Inflammatory macrophage treated with lipopolysaccharide for 1 hour (primary cell): ENCODE measurements around the gene CAMK2B.

Experiments
- DNase-seq, 2 donors: peaks; one replicate each; pipeline ENCODE4 v3.0.0-alpha.2; 2020 to 2022

The CAMK2B gene

DNA sequence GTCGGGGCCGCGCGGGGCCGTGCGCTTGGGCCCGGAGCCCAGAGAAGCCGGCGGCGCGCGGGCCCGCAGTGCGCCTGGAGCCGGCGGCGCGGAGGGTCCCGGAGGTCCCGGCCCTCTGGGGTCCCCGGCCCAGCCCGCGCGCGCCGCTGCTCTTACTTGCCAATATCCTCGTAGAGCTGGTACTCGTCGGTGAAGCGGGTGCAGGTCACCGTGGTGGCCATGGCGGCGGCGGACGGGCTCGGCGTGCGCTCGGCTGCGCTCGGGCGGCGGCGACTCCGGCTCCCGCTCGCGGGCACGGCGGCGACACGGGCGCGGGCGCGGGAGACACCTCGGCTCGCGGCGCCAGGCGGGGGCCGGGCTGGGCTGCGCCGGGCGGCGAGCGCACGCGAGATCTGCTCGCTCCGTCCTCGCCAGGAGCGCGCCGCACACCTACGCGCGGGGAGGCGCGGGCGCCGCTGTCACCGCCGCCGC, at the start of gene CAMK2B:
CAMK2B (minus strand) TSS at position 394 of the 471 bp plus-strand sequence; CDS start at position 221, 173 bp downstream.
- DNase-seq = no peak

DNA sequence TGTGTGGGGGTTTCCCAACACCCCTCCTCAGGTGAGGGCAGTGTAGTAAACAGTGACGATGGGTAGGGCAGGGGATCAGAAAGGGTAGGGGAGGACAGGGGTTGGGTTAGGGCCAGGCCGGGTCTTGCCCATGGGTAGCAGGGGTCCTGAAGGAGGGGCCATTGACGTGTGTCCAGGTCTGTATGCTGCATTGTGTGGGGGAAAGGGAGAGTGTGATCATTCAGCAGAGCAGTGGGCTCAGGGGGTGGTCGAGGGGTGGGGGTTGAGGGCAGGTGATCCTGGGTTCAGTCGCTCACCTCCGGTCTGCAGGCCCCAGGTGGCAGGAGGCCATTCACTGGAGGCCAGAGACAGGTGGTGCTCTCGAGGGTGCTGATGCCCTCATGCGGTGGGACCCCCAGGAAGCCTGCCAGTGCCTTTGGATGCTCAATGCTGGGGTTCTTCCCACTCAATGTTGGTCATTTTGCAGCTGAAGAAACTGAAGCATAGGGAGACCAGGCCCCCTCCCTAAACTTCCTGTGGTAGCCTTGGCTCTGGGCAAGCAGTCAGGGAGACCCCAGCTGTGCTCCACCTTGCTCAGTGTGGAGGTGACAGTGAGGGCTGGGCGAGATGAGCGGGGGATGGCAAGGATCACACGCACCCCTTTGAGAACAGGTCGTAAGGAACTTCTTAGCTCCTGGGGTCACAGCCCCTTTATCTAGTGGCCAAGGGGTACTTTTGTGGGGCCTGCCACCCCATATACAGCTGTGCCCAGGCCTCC, 48.8 kb upstream of the CAMK2B start:
- no peak for DNase-seq

DNA sequence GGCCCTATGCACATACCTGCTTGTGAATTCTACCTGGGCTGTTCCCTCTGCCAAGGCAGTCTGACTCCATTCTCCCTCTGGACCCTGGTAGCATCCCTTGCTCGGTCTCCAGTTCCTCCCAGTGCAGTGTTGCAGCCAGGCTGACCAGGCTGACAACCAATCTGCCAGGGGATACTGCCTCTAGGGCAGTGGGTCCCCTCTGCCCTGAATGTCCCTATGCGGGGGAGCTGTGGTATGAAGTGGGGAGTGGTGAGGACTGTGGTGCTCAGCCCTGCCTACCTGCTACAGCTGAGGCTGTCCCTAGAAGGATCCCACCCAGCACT, 48.0 kb upstream of the CAMK2B start:
- no peak for DNase-seq

DNA sequence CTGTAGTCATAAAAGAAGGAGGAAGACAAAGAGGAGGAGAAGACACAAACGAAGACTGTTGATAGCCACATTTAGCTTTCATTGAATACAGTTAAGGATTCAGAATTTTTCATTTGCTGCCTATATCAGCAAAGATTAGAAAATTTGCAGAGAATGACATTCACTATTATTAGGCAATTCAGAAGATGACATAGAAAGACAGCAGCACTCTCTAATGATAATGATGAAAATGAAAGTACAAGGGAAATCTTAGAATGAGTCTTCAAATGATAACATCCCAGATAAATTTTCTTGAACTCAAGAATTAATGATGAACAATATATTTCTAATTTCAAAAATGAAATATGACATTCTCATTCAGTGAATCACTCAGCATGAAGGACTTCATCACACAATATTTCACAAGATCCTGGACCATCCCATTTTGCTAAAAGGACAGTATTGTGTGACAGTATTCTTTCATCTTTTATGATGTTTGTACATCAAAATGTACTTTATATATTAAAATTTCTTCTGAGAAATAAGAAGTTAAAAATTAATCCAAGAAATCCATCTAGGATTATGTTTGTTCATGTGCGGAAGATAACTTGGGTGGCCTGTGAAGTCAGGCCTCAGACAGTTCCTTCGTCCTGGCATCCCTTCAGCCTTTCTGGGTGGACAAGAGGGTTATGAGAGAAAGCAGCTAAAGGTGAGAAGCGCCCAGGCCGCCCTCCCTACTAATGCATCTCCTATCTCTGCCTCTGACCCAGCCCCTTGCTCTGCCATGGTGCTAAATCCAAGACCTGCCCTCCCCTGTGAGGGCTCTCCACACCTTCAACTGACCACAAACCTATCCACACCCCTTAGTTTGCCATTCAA, 47.4 kb upstream of the CAMK2B start:
- DNase-seq = no peak

DNA sequence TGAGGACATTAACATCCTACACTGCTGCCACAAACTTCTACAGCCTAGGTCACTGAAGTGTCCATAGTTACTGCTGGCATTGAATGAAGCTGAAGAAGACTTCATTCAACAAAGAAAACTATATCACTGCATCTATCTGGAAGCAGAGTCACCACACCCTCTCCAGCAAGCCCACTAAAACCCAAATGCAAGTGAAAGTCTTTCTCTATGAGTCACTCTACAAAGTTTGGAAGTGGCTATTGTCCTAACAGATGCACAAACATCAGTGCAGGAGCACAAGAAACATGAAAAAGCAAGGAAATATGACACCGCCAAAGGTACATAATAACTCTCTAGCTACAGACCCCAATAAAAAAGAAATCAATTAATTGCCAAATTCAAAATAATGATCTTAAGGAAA, 43.5 kb upstream of the CAMK2B start:
- DNase-seq = no peak

DNA sequence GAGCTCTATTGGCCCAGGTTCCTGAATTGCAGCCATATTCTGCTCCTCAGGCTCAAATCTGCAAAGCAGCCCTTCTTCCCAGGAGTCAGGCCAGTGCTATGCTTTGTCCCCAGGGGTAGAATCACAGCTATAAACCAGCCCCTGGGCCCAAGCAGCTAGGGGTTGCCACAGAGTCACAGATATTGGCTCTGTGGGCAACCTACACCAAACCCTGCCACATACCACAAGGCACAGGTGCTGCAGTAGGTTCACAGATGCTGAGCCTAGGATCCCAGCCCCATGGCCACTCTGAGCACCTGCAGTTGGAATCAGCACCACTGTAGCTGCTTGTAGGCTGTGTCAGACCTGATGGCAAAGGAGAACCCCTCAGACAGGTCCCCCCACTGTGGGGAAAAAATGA, 43.1 kb upstream of the CAMK2B start:
- no peak for DNase-seq

DNA sequence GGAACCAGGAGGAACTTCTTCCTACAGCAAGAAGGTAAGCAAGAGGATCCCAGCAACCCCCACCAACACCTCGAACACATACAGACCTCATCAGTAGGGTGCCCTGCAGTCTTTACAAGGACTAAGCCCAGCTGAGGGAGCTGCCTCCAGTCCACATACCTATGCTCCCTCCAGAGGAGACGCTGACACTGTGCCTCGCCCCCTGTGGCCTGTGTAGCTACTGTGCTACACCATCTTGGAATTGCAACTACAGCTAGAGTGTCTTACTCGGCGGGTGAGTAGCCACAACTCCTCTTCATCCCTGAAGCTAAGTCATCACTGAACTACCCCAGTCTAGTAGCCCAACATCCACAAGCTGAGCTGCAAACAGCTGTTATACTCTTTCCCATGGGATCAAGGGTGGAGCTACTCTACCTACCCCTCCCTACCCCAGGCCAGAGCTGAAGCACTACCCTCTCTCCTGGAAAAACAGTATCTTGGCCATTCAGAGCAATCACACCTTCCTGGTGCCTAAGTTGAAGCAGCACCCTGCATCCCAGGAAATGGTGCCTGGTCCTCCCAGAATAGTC, 42.2 kb upstream of the CAMK2B start:
- DNase-seq = no peak

DNA sequence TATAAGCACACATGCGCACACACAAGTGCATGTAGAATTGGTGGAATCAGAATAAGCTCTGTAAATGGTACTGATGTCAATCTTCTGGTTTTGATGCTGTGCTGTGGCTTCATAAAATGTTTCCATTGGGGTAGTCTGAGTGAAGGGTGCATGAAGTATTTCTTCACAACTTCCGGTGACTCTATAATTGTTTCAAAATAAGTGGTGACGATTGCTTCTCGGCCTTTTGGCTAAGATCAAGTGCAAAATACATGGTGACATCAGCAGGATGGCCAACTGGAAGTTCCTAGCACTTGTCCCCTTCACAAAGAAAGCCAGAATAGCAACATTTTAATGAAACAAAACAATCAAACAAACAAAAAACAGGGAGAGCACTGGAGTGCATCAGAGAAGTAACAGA, 41.6 kb upstream of the CAMK2B start:
- peak; percentile 31 to 38 for DNase-seq

DNA sequence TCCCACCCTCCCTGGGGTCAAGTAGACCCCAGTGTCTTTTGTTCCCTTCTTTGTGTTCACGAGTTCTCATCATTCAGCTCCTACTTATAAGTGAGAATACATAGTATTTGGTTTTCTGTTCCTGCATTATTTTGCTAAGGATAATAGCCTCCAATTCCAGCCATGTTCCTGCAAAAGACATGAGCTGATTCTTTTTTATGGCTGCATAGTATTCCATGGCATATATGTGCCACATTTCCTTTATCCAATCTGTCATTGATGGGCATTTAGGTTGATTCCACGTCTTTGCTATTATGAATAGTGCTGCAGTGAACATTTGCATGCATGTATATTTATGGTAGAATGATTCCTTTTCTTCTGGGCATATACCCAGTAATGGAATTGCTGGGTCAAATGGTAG, 28.3 kb upstream of the CAMK2B start:
- no peak for DNase-seq

DNA sequence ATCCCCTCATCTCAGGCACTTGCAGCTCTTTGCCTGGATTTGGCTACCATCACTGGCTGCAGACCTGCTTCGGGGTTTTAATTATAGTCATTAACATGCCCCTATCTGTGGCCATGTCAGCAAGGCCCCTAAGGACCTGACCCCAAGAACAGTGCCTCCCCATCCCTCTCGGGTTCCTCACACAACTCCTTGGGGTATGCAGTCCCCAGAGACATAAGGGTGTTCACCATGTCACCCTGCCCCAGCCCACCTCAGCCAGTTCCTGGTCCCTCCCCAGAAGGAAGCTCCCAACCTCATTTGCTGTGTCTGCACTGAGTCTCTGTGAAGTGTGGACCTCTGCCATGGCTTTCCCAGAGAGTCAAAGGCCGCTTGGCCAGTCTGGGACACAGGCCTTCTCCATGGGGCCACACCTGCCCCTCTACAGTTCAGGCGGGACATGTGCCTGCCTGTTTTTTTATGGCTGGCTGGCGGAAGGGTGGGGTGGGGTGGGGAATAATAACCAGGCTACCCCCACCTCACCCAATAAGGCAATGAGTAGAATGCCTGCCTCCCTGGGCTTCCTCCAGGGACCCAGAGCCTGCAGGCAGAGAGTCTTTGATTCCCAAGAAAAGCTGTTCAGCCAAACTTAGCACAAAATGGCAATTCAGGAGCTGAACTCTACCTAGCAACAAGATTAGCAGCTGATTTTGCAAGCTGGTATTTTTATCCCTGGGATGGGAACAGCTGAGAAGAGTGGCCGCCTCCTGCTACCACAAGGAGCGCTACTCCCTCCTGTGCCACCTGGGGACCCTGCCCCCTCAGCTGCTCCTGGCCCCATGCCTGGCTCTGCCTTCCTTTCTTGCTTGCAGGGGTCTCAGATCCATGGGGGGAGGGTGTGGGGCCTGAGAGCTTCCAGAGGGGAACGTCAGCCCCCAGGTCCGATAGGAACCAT, 23.7 kb upstream of the CAMK2B start:
- no peak for DNase-seq

DNA sequence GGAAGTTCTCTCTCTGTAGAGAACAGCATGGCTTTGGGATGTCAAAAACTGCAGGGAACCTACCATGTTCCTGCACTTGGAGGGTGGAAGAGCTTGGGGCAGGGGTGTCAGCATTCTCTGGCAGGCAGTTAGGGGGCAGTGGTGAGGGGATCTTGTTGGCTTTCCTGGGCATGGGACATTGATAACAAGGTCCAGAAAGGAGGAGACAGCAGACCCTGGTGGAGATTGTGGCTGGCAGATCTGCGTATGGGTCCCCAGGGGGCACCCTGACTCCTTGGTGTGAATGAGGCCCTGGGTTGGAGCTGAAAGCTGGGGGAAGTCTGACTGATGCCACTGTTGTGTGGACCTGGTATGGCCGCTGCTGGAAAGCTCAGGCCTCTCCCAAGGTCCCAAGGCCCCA, 22.9 kb upstream of the CAMK2B start:
- no peak for DNase-seq

DNA sequence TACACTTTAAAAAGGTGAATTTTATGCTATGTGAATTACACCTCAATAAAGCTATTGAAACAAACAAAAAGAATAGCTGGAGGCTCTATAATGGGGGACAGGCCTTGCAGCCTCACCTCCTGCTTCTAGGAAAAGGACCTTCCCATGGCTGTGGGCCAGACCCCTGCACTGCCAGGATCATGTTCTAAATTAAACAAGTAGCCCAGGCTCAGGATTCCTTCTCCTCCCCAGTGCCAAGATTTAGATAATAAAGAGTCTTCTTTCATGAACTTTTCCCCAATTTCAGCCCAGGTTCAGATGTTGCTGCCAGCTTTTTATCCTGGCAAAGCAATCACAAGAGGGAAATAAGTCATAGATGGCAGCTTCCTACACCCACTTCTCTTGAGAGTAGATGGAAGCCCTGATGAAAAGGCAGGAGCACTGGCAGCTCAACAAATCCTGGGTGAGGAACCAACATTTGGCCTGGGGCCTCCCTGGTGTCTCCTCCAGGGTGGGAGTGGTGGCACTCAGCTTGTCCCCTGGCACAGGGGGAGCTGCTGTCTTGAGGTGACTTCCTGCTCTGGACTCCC, 22.2 kb upstream of the CAMK2B start:
- no peak for DNase-seq

DNA sequence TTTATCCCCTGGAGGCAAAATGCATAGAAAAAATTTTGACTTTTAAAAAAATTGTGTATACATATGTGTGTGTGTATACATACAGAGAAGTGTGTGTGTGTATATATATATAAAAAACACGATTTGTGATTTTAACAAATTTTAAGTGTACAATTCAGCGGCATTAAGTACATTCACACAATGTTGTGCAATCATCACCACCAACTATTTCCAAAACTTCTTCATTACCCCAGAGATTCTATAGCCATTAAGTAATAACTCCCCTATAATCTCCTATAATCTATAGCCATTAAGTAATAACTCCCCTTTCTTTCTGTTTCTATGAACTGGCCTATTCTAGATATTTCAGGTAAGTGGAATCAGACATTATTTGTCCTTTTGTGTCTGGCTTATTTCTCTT, 20.7 kb upstream of the CAMK2B start:
- DNase-seq = no peak

DNA sequence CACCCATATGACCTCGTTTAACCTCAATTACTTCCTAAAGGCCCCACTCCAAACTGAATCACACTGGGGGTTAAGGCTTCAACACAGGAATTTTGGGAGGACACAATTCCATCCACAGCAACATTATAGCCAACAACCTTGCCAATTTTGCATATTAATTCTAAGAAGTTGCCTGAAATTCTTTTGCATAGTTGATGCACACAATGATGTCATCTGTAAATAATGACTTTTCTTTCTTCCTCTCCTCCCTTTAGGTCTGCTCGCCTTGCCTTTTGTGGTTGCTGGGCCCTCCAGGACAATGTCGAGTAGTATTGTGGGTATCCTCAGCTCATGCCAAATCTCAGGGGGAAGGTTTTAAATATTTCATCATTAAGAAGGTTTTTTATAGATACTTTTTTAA, 16.0 kb upstream of the CAMK2B start:
- no peak for DNase-seq

DNA sequence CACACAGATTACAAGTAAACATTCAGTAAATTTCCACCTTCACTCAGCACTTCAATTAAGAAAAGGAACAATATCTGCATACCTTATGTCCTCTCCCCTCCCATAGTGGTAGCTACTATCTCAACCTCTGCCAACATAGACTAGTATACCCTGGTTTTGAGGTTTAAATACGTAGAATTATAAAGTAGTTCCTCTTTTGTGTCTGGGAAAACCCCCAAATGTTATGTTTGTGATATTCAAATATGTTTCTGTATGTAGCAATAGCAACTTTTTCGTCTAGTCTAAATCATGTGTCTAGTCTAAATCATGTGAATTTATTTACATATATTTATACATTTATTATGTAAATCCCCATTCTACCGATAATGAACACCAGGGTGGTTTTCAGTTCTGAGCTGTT, 13.2 kb upstream of the CAMK2B start:
- DNase-seq = peak; percentile 71 to 83

DNA sequence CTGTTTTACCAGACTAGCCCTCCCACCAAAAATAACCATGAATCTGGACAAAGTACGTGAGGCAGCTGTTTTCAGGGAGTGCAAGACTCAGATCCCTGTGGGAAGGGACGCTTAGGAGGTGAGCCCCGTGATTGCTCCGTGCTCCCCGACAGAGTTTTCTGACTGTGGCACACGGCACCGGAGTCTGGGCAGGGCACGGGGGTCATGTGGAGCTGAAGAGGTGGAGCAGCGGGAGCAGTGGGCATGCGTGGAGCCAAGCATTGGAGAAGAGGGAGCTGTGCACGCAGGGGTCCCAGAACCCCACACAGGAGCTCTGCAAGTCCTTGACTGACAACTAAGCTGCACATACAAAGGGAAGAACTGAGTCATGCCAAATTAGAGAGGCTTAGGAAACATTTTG, 11.1 kb upstream of the CAMK2B start:
- no peak for DNase-seq

DNA sequence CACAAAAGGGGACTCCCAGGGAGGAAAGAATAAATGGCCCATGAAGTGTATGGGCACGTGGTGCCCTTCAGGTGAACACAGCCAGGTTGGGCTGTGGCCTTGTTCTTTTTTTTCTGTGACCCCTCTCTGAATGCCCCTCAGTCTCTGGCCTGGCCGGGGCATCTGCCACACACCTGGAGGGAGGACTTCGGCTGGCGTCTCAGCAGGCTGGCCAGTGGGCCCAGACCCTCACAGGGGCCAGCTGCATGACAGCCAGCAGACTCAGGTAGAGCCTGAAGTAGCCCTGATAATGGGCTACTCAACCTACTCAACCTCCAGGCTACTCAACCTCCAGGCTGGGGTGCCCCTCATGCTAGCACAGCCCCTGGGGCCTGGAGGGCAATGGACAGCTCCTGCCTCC, 9.8 kb upstream of the CAMK2B start:
- DNase-seq = no peak

DNA sequence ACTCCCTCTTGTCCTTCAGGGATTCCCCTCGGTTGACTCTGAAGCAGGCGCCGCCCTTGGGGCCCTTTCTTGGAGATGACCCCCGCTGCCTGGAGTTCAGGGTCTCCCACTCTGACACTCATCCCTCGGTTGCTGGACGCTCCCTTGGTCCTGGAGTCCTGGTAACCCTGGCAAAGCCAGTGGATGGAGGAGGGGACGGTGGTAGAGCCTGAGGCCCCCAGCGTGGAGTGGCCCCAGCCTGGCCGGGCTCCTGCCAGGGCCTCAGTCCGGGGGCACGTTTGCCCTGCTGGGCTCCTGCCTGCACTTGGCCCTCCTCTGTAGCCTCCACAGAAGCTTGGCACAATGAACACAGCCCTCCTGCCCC, 9.3 kb upstream of the CAMK2B start:
- DNase-seq = no peak

DNA sequence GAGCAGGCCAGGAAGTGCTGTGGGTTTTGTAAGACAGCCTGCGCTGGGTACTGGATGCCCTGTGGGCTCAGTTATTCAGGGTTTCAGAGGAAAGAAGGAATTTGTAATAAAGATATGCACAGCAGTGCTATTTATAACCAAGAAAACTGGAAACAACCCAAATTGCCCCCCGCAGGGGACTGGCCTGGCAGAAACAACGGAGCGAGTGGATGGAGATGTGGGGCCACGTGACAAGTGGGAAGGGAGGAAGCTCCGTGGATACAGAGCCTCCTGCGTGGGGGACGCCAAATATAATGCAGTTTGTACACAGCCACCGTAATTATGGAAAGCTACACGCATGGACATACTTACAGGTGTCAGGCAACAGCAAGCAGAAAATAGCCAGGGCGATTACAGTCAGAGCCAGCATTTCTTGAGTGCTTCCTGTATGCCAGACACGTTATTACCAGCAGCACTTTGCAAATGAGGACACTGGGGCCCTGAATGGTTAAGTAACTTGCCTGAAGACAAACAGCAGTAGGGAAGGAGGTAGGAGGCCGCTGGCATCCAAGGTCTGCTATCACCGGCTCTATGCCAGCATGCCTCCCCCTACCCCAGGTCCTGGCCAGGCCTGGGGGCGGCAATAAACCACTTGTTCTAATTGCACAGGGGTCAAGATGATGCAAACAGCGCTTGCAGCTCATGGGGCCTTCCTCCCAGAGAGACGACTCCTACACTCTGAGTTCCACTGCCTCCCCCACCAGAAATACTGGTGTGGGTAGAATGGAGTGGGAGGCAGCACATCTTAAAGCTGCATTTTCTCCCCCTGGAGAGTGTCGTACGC, 8.7 kb upstream of the CAMK2B start:
- DNase-seq = no peak

DNA sequence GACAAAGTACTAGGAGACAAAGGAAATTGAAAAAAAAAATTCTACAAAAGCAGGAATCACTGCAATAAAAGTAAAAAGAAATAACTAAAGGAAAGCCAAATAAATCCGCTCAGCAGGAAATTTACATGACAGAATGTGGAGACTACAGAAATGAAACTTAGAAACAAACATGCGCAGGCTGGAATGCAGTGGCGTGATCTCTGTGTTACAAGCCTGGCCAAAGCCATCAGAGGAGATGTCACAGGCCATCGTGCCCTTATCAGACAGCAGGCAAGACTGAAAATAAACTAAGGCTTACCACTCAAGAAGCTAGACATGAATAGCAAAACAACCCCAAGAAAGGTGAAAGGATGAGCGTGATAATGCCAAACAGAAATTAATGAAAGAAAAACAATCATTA, 6.3 kb upstream of the CAMK2B start:
- no peak for DNase-seq

DNA sequence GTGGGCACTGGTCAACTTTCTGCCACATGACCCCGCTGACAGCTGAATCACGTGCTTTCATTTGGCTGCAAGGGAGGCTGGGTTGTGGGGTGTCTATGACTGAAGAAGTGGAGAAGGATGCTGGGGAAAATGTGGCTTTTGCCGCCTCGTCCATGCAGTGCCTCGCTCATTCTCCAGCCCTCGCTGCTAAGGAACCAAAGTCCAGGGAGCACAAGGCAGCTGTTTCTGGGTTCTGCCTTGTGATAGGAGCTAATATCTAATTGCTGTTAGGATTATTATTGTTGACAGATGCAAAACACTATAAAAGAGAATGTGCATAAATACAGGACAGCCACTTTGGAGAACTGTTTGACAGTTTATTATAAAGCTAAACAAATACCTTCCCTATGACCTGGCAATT, 4.9 kb upstream of the CAMK2B start:
- no peak for DNase-seq

DNA sequence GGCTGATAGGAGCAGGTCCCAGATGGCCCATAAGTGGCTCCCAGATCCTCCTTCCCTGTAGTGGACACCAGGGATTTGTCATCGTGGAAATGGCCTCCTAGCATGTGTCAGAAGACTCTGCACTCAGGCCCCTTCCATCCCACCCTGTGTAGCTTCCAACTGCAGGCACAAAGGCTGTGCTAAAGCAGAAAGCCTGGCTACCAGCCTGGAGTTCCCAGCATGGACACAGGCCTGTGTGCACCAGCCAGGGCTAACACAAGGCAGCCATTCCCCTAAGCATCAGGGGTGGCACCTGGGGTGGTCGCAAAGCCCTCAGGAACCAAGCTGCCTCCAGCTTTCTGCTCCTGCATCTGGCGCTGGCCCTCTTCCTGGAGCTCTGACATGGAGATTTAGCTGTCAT, 4.5 kb upstream of the CAMK2B start:
- DNase-seq = no peak
